HG03439 (cell line): ENCODE measurements around the gene SORT1.
"Not testable (repeated sequence)": the region's sequence is repeated elsewhere in the genome, so short reads cannot be mapped to it uniquely, and the experiment has no call there.

ENCODE experiments used
- ATAC-seq: cut with Tn5 transposase; IDR thresholded peaks from one replicate; pipeline ENCODE4 v1.9.1; 2021; ENCODE audit warnings: mild to moderate bottlenecking, moderate library complexity; ENCODE audit not compliant: unreplicated experiment

The SORT1 gene

DNA sequence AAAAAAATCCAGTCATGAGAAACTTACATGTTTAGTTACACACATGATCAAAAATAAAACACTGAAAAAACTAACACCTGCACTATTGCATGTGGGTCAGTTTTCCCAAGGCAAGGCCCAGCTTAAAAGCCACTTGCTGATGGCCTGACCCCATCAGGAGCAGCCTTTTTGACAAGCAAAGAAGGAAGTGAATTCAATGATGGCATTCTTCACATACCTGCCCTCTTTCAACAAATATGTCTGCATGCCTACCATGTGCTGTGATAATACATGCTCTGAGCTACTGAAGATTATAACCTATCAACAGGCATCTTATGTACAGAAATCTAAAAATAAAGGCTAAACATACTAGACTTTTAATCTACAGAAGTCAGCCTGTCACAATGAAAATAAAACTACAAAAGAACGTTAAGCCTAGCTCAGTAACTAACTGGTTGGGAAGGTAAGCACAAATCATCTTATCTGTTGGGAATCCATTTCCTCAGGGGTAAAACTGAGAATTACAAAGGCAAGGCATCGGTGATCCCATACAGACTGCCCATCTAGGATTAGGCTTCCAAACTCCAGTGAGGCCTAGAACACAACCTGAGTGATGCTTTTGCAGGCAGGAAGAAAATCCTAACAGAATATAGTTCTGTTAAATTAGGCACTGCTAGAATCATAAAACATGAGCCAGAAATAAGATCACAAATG, 14.5 kb downstream of the SORT1 start:
- ATAC-seq: no peak

DNA sequence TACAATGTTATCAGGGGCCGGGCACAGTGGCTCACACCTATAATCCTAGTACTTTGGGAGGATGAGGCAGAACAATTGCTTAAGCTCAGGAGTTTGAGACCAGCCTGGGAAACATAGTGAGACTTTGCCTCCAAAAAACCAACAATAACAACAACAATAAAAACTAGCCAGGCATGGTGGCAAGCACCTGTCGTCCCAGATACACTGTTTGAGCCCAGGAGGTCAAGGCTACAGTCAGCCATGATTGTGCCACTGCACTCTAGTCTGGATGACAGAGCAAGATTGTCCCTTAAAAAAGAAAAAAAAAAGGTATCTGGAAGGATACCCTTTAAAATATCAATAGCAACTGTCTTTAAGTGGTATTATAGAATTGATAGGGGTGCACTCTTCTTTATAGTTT, 16.1 kb downstream of the SORT1 start:
- no peak for ATAC-seq

DNA sequence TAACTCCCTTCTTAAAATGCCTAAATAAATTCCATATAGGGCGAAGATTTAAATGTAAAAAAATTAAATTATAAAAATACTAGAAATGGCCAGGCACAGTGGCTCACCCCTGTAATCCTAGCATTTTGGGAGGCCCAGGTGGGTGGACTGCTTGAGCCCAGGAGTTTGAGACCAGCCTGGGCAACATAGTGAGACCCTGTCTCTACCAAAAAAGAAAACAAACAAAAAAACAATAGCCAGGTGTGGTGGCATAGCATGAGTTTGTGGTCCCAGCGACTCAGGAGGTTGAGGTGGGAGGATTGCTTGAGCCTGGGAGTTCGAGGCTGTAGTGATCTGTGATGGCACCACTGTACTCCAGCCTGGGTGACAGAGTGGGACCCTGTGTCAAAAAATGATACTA, 17.8 kb downstream of the SORT1 start:
- no peak for ATAC-seq

DNA sequence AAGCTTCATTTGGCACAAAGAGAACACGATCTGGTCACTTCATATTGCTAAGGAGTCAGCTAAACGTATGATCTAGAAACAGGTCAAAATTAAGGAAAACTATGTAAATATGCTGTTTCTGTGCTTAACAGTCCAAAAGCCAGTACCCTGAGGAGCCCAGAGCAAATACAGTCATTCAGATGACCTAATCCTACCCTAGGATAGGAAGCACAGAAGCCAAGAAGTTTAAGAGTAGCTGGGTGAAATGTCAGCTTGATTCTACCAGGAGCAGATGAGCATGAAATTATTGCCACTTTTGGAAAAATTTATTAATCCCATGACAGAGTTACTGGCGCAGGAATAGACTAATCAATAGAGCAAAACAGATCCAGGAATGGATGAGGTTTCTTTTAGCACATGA, 18.3 kb downstream of the SORT1 start:
- ATAC-seq: no peak

DNA sequence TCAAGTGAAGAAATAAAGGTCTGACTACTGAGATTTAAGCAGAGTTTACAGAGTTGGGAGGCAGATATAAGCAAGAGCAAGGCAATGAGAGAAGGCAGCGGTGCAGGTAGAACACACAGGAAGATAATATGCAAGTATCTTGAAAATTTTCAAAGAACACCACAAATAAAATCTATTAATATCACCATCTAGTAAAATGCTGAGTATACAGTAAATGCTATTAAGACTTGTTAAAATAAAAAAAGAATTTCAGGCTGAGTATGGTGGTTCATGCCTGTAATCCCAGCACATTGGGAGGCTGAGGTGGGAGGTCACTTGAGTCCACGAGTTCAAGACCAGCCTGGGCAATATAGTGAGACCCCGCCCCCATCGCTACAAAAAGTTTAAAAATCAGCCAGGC, 20.0 kb downstream of the SORT1 start:
- no peak for ATAC-seq

DNA sequence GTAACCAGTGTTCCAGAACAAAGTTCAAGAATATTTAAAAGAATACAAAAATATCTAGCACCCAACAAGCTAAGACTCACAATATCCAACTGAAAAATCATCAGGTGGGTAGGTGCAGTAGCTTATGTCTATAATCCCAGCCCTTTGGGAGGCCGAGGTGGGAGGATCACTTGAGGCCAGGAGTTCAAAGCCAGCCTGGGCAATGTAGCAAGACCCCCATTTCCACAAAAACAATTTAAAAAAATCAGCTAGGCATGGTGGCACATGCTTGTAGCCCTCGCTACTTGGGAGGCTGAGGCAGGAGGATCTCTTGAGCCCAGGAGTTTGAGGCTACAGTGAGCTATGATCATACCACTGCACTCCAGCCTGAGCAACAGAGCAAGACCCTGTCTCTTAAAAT, 24.0 kb downstream of the SORT1 start:
- ATAC-seq: not testable (repeated sequence)

DNA sequence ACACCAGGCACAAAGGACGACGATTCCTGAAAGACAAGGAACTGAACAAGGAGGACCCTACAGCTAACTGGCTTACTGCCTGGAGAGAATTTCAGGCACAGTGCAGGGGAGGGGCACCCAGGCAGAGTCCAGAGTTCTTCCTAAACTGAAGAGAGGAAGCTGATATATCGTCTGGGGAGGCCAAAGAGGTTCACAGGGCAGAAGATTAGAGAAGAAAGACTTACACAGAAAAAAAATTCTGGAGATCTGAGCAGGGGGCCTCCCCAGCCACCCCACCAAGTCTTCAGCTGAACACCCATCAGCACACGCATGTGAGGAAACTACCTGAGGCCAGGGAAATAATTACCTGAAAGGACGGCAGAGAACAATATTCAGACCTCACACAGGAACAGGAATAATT, 24.6 kb downstream of the SORT1 start:
- ATAC-seq: no peak

DNA sequence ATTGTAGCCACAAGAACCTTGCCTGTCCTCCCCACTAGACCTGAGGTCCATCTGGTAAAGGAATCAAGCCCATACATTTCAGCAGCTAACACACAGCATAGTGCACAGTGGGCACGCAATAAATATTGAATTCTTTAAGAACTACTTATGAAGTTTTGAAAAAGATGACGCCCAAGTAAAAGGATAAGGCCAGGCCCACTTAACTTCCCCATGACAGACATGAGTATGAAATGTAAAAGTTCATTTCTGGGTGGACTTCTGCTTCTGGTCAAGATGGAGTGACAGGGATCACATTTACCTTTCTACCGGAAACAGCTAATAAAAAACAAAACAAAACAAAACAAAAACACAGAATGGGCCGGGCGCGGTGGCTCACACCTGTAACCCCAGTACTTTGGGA, 25.4 kb downstream of the SORT1 start:
- no peak for ATAC-seq

DNA sequence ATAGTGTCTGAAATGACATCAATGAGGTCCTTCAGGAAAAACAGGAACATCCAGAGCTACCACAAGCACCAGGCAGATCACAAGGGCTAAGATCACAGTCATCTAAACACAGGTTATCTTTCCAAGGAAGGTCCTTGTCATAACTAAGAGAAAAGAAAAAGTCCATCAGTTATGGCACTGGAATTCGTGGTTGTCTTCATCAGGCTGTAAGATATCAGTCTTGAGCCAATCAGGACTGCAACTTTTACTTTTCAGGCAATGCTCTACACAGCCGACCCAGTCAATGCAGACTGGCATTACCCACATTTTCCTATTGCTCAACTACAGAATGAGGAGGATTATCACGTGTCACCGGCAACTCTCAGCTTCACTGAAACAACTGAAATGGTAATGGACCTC, 26.4 kb downstream of the SORT1 start:
- no peak for ATAC-seq

DNA sequence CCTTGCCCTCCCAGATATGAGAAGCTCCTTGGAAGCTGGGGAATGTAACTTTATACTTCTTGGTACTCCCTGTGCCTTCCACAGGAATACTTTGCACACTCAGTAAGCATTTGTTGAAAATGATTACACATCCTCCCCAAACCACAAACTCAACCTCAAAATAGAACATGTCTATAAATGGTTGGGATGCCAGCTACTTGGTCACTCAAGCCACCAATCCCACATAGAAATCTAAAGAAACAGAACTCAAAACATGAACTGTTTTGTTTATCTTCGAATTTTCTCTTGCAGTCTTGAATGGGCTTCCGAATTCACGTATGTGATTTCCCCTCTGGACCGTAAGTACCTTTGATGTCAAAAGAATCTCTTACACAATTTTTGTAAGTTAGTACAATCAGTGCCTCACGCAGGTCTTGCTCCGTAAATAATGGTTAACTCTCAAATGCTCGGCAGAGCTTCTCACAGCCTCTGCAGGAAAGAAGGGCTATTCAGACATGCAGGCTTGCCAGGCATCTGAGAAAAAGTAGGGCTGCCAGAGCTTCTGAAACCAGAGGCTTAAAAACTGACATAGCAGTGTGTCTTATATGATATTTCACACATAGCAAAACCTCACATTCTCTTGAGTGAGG, 26.9 kb downstream of the SORT1 start:
- no peak for ATAC-seq

DNA sequence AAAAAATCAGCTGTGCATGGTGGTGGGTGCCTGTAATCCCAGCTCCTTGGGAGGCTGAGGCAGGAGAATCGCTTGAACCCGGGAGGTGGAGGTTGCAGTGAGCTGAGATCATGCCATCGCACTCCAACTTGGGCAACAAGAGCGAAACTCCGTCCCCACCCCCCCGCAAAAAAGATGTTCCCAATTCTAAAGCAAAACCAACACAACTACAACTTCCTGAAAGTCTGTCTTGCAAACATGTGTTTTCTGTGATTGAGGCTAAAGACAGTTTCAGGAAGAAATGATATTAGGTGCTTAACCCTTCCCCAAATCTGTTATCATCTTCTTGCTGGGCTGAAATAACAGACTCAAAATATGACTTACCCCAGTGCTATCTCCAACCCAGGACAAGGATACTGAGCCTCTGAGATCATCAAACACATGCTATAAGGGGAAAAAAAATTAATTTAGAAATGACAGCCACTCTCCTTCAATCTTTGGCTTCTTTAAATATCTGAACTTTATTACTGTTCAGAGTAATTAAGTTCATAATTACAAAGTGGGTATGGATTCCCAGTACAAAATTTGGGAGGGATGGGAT, 28.5 kb downstream of the SORT1 start:
- ATAC-seq: no peak

DNA sequence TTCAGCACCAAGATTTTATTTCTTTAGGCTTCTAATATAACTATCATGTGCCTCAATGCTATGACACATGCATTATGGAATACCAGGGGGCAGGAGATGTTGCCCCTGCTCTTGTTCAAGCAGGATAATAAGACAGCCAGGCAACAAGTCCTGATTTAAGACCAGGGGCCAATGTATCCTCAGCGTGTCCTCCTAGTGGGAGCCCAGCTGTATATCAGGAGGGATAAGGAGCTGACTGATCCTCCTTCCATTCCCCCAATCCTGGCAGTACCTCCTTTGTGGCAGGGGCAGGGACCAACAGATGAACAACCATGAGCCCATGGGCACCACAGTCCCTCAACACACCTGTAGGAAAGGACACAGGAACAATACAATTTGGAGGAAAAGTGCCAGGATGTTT, 29.3 kb downstream of the SORT1 start:
- ATAC-seq: no peak

DNA sequence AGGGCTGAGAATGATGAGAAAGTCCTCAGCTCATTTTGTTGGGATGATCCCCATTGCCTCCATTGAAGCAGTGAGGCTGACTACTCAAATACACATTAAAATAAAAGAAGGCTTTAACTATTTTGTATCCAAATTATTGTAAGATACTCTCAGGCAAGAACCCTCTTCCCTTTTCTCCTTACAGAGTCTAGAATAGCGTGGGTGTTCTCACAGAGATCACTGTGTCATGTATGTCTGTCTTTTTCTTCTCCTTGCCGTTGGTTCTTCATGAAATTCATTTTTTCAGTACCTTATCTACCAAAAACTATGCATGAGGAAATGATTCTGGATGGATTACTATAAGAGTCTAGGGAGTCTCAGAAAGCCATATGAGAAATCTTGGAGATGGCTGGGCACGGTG, 30.1 kb downstream of the SORT1 start:
- ATAC-seq: no peak

DNA sequence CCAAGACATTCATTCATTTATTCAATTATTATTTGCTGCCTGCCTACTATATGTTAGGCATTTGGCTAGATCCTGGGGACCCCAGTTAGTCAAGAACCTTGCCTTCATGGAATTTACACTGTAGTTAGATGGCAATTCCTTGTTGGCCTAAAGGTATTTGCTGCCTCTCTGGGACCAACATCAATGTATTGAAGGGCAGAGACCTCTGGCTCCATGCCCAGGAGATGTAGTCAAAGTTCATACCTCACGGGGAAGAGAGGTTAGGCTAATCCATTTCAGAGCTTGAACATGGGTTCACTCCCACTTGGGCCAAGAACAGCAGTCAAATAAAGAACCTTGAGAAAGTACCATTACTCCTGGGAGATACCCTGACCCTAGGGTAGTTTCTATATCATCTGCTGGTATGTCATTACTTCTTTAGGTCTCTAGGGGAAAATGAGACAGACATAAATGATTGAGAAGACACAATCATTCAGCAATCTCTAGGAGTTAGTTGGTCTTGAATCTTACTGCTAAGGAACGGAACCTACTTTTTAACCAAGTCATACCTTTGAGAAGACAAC, 32.0 kb downstream of the SORT1 start:
- ATAC-seq: no peak

DNA sequence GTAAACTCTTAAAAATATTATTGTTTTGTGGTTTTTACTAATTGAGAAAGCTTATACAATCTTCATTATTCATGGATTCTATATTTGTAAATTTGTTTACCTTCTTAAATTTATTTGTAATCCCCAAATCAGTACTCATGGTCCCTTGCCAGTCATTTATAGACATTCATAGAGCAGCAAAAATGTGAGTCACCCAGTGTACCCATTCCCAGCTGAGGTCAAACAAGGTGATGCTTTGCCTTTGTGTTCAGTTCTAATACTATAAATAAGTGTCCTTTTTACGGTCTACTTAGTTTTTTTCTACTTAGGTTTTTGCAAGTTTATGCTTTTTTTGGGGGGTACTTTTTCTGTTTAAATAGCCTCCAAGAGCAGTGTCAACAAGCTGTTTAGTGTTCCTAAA, 36.1 kb downstream of the SORT1 start:
- ATAC-seq: no peak

DNA sequence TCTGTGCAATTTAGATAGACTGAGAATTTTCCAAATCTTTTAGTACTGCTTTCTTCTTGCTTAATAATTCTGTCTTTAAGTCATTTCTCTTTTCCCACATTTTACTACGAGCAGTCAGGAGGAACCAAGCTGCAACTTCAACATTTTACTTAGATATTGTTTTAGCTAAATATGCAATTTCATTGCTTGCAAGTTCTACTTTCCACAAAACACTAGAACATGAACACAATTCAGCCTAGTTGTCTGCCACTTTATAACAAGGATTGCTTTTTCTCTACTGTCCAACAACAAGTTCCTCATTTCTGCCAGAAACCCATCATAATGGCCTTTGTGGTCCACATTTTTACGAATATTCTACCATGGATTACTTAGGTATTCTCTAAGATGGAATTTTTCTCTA, 36.6 kb downstream of the SORT1 start:
- ATAC-seq: no peak

DNA sequence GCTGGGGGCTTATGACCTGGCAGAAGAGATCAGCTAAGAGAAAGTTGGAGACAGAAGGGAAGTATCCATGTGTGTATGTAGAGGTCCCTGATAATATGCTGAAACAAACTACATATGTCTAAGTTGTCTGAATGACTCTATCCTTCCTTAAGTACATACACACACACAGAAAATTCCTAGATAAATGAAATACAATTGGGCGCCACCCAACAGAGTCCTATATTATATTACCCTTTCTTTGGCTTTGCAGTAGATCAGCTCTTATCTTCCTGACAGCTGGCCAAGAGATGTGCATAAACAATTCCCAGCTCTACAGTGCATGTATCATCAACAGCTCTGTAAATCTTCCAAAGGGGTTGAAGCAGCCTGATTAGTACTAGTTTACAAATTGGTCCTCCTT, 40.1 kb downstream of the SORT1 start:
- ATAC-seq: no peak

DNA sequence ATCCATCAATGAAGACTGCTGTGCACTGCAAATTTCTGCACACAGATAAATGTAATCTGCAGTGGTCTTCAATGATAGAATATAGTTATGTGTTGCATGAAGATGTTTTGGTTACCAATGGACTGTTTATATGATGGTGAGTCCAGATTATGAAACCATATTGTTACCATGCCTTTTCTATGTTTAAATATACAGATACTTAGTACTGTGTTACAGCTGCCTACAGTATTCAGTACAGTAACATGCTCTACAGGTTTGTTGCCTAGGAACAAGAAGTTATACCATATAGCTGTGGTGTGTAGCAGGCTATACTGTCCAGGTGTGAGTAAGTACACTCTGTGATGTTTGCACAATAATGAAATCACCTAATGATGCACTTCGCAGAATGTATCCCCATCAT, 40.8 kb downstream of the SORT1 start:
- no peak for ATAC-seq

DNA sequence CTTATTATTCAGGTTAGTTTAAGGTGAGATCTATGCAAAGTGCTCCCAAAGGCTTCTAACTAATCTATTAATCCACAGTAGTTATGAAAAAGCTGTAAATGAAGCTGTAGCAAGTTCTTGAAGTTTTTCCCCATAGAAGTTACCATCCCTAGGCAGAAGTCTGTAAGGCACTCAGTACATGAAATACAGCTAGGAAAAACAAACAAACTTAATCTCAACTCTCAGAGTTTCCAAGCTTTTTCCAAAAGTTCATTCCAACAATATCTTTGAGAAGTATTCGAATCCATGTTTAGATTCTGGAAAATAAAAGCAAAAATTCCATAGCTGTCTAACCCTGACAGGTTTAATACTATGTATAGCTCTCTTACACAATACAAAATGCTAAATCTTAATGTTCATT, 41.2 kb downstream of the SORT1 start:
- ATAC-seq: no peak

DNA sequence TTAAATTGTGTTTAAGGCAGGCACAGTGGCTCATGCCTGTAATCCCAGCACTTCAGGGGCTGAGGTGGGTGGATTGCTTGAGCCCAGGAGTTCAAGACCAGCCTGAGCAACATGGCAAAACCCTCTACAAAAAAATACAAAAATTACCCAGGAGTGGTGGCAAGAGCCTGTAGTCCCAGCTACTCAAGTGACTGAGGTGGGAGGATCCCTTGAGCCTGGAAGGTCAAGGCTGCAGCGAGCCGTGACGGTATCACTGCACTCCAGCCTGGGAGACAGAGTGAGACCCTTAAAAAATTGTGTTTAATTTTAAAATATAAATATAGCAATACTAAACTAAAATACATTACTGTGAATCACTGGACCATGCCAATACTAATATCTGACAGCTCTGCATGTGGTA, 42.8 kb downstream of the SORT1 start:
- no peak for ATAC-seq

DNA sequence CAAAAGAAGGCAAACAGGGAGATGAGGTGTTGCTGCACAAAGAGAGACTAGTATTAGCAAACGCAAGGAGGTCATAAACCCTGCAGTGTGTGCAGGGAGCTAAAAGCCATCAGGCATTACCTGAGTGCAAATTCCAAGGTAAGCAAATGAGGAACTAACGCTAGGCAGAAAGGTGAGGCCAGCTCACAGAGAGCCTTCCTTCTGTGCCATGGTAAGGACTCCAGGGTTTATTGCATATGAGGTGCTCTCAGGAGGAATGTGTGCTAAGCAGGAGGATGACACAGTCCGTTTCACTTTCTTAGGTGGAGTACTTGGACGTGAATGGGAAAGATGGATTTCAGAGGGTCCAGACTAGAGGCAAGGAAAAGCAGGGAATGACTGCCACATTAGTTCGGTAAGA, 46.3 kb downstream of the SORT1 start:
- no peak for ATAC-seq

DNA sequence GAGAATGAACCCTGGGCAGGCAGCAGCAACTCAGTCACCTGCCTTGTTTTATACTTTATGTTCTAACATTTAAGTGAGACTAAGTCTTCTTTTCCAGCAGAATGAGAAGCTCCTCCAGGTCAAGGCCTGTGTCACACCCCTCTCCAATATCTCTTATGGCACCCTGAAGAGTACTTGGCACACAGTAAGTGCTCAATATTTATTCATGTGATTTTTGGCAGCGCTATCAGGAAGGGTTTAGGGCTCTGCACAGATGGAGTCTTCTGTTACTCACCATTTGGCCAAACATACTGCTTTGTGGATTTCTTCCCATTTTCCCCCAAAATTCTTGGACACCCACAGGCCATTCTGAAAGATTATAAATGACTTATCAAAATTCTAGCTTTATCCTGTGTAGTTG, 47.1 kb downstream of the SORT1 start:
- ATAC-seq: no peak
